Measurements from ENCODE around the gene TMEM94.

Gene TMEM94

DNA sequence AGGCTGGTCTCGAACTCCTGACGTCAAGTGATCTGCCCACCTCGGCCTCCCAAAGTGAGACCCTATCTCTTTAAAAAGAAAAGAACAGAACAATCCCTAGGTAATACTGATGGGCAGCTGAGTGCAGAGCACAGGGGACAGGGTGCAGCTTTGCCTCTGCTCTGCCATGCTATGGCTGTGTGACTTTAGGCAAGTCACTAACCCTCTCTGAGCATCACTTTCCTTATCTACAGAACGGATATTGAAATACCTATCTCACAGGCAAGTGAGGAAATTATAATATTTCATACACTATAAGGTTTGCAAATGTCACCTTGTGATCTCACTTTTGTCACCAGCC is 54.8 kb downstream of the TMEM94 start:
- H3K4me1 ChIP-seq (ENCODE audit: control insufficient read depth, insufficient read depth, low read length), result no peaks in the 10 kb centered on the region
- no peaks in the 10 kb centered on the region for H3K27me3 ChIP-seq (ENCODE audit: control insufficient read depth, insufficient read depth, low read length)
- H3K9me3 ChIP-seq (ENCODE audit: control insufficient read depth, insufficient read depth, low read length), result no peaks in the 10 kb centered on the region
- H3K36me3 ChIP-seq (ENCODE audit: control insufficient read depth, insufficient read depth, low read length), result peaks cover 18% of the 10 kb centered on the region
- no peak overlapping the region for H3K9ac ChIP-seq (ENCODE audit: low read depth, low read length)
- no peak overlapping the region for H3K4me3 ChIP-seq (ENCODE audit: low read depth, low read length)

DNA sequence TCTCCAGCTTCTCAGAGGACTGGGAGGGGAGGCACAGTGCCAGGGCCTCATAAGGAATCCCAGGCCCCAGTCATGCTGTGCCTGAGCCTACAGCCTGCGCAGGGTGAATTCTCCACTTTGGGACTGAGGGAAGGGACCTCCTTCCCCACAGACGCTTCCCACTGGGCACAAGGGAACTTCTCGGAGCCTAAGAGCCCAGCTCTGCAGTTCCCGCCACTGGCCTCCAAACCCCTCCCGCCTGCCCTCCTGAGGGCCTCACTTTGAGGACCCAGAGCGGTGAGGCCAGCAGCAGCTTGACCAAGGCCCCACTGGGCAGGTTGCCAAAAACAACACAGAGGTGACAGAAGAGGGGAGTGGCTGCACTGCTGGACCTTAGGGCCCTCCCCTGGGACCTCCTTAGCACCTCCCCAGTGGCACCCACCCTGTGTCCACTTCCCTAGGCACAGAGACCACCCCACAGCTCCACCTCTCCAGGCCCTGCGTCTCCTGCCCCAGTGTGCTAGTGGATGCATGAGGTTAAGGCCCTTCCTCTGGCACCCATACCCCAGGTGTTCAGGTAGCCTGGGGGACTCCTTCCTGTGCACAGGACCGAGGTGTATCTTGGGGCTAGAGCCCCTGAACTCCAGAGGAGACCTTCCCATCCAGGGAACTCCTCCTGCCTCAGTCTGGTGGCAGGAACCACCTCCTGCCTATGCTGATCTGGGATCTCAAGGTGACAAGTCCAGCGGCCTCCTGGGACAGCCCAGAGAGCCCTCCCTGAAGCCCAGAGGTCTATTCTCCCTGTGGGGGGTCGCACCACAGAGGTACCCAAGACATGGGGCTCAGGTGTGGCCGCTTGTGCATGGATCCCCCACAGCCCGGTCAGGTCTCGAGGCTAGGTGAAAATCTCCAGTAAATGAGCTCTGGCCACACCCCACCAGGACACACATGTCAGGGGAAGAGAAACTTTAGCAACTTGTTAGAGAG is 55.5 kb downstream of the TMEM94 start:
- H3K4me3 ChIP-seq (ENCODE audit: low read depth, low read length), result no peak overlapping the region
- no peaks in the 10 kb centered on the region for H3K9me3 ChIP-seq (ENCODE audit: control insufficient read depth, insufficient read depth, low read length)
- no peaks in the 10 kb centered on the region for H3K27me3 ChIP-seq (ENCODE audit: control insufficient read depth, insufficient read depth, low read length)
- H3K36me3 ChIP-seq (ENCODE audit: control insufficient read depth, insufficient read depth, low read length), result peaks cover 12% of the 10 kb centered on the region
- no peak overlapping the region for H3K9ac ChIP-seq (ENCODE audit: low read depth, low read length)
- H3K4me1 ChIP-seq (ENCODE audit: control insufficient read depth, insufficient read depth, low read length), result no peaks in the 10 kb centered on the region

DNA sequence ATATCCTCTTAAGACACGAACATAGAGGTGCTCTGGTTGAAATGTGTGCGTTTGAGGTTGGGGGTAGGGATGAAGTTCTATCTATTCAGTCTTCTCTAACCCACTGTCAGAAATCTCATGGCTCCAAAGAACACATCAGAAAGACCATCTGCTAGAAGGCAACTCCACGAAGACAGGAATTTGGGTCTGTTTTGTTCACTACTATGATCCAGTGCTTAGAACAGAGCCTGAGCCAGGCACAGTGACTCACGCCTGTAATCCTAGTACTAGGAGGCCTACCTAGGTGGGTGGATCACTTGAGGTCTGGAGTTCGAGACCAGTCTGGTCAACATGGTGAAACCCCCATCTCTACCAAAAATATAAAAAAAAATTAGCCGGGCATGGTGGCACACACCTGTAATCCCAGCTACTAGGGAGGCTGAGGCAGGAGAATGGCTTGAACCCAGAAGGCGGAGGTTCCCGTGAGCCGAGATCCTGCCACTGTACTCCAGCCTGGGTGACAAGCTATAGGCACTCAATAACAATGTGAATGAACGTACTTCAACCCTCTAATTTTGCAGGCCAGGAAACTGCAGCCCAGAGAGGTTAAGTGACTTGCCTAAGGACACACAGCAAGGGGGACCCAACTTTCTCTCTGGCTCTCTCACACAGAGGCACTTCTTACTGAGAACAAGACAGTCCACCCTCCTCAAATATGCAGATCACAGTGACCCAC is 56.6 kb downstream of the TMEM94 start:
- no peak overlapping the region for H3K9ac ChIP-seq (ENCODE audit: low read depth, low read length)
- H3K36me3 ChIP-seq (ENCODE audit: control insufficient read depth, insufficient read depth, low read length), result peaks cover 12% of the 10 kb centered on the region
- no peaks in the 10 kb centered on the region for H3K9me3 ChIP-seq (ENCODE audit: control insufficient read depth, insufficient read depth, low read length)
- no peaks in the 10 kb centered on the region for H3K27me3 ChIP-seq (ENCODE audit: control insufficient read depth, insufficient read depth, low read length)
- H3K4me3 ChIP-seq (ENCODE audit: low read depth, low read length), result no peak overlapping the region
- peaks cover 5% of the 10 kb centered on the region for H3K4me1 ChIP-seq (ENCODE audit: control insufficient read depth, insufficient read depth, low read length)

DNA sequence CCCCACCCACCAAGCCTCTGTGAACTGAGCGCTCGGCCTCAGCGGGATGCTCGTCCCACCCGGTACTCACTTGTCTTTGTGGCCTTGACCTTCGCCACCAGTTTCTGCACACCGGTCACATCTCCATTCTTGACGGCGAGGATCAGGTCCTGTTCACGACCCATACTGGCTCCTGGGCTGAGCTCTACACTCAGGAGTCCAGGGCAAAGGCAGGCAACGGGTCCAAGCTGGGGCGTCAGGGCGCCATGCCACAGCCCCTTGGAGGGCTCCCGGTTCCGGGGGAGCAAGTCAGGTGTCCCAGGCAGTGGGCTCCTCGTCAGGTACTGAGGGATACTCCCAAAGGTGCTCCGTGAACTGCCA is 57.2 kb downstream of the TMEM94 start:
- peak overlapping the region; percentile 22 for H3K4me3 ChIP-seq (ENCODE audit: low read depth, low read length)
- no peak overlapping the region for H3K9ac ChIP-seq (ENCODE audit: low read depth, low read length)
- peaks cover 5% of the 10 kb centered on the region for H3K4me1 ChIP-seq (ENCODE audit: control insufficient read depth, insufficient read depth, low read length)
- H3K9me3 ChIP-seq (ENCODE audit: control insufficient read depth, insufficient read depth, low read length), result no peaks in the 10 kb centered on the region
- H3K27me3 ChIP-seq (ENCODE audit: control insufficient read depth, insufficient read depth, low read length), result no peaks in the 10 kb centered on the region
- peaks cover 12% of the 10 kb centered on the region for H3K36me3 ChIP-seq (ENCODE audit: control insufficient read depth, insufficient read depth, low read length)

DNA sequence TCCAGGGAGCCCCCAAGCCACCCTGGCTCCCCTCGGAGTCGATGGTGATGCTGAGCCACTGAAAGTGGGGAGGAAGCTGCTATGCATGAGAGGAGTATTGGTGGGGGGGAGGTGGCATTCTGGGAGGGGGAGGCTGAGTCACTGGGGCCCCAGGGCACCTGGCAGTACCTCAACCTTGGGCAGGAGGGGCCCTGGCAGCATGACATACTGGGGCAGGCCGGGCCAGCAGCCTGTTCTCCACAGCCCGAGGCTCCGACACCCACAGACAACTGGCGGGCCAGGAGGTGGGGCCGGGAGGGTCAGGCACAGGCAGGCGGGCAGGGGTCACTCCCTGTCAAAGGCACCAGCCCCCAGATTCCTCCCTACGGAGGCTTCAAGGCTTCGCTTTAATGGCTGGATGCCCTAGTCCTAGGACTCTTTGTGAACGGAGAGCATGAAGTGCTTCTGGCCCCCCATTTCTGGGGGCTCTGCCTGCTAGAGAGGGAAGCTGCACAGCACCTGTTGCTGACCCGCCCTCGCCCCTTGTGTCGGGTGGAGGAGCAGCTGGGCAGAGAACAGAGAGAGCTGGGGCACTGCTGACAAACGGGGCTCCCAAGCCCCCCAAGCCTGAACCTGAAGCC is 58.0 kb downstream of the TMEM94 start:
- peak overlapping the region; percentile 97 for H3K4me3 ChIP-seq (ENCODE audit: low read depth, low read length)
- no peaks in the 10 kb centered on the region for H3K27me3 ChIP-seq (ENCODE audit: control insufficient read depth, insufficient read depth, low read length)
- H3K36me3 ChIP-seq (ENCODE audit: control insufficient read depth, insufficient read depth, low read length), result peaks cover 8% of the 10 kb centered on the region
- H3K4me1 ChIP-seq (ENCODE audit: control insufficient read depth, insufficient read depth, low read length), result peaks cover 5% of the 10 kb centered on the region
- H3K9ac ChIP-seq (ENCODE audit: low read depth, low read length), result peak overlapping the region; percentile 60
- H3K9me3 ChIP-seq (ENCODE audit: control insufficient read depth, insufficient read depth, low read length), result no peaks in the 10 kb centered on the region

DNA sequence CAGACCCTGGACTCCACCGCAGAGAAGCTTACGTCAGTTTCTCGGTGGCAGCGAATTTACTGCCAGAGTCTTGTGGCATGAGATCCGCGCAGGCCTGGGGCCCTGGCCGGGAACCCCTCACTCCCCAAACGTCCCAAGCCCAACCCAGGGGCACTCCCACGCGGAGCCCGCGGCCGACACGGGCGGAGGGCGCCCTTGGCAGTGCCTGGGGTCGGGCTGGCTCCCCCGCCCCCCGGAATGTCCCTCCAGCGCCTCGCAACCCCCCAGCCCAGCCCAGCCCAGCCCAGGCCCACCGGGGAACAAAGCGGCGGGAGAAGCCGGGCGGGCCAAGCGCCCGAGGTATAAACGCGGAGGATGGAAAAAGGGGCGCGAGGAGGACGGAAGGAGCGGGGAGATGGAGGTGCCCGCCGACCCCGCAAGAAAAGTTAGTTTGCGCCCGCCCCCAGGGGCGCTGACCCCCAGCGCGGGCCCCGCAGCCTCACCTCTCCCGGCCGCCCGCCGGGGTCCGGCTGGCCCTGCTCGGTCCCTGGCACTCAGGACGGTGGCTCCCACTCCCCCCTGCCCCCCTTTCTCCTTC is 58.6 kb downstream of the TMEM94 start:
- Histone ChIP-seq H3K9ac (ENCODE audit: low read depth, low read length) (peak overlapping the region; percentile 60), H3K4me3 (ENCODE audit: low read depth, low read length) (peak overlapping the region; percentile 97), H3K27me3 (ENCODE audit: control insufficient read depth, insufficient read depth, low read length) (no peaks in the 10 kb centered on the region), H3K4me1 (ENCODE audit: control insufficient read depth, insufficient read depth, low read length) (peaks cover 5% of the 10 kb centered on the region), H3K9me3 (ENCODE audit: control insufficient read depth, insufficient read depth, low read length) (no peaks in the 10 kb centered on the region), H3K36me3 (ENCODE audit: control insufficient read depth, insufficient read depth, low read length) (peaks cover 8% of the 10 kb centered on the region)

- H3K27me3 ChIP-seq (ENCODE audit: control insufficient read depth, insufficient read depth, low read length), result no peaks in the 10 kb centered on the region
- no peaks in the 10 kb centered on the region for H3K9me3 ChIP-seq (ENCODE audit: control insufficient read depth, insufficient read depth, low read length)
- peaks cover 5% of the 10 kb centered on the region for H3K4me1 ChIP-seq (ENCODE audit: control insufficient read depth, insufficient read depth, low read length)
- peak within 1 kb of the TSS; percentile 60 for H3K9ac ChIP-seq (ENCODE audit: low read depth, low read length)
- peaks cover 8% of the 10 kb centered on the region for H3K36me3 ChIP-seq (ENCODE audit: control insufficient read depth, insufficient read depth, low read length)
- peak within 1 kb of the TSS; percentile 97 for H3K4me3 ChIP-seq (ENCODE audit: low read depth, low read length)
Measured at GRCh38 chr17:75515496-75516254, 59.2 kb downstream of the TMEM94 start, which contains the start of gene CASKIN2. CASKIN2 (minus strand) TSS chr17:75515537; CDS start chr17:75513804, 1,733 bp downstream.

- peaks cover 10% of the 10 kb centered on the region for H3K36me3 ChIP-seq (ENCODE audit: control insufficient read depth, insufficient read depth, low read length)
- H3K9ac ChIP-seq (ENCODE audit: low read depth, low read length), result no peak within 1 kb of the TSS
- H3K4me1 ChIP-seq (ENCODE audit: control insufficient read depth, insufficient read depth, low read length), result peaks cover 5% of the 10 kb centered on the region
- H3K4me3 ChIP-seq (ENCODE audit: low read depth, low read length), result peak within 1 kb of the TSS; percentile 97
- H3K9me3 ChIP-seq (ENCODE audit: control insufficient read depth, insufficient read depth, low read length), result no peaks in the 10 kb centered on the region
- no peaks in the 10 kb centered on the region for H3K27me3 ChIP-seq (ENCODE audit: control insufficient read depth, insufficient read depth, low read length)
Measured at GRCh38 chr17:75516255-75516618, 59.8 kb downstream of the TMEM94 start, which contains the start of gene TSEN54. TSEN54 (plus strand) TSS chr17:75516528; CDS start chr17:75516561, 33 bp downstream.

DNA sequence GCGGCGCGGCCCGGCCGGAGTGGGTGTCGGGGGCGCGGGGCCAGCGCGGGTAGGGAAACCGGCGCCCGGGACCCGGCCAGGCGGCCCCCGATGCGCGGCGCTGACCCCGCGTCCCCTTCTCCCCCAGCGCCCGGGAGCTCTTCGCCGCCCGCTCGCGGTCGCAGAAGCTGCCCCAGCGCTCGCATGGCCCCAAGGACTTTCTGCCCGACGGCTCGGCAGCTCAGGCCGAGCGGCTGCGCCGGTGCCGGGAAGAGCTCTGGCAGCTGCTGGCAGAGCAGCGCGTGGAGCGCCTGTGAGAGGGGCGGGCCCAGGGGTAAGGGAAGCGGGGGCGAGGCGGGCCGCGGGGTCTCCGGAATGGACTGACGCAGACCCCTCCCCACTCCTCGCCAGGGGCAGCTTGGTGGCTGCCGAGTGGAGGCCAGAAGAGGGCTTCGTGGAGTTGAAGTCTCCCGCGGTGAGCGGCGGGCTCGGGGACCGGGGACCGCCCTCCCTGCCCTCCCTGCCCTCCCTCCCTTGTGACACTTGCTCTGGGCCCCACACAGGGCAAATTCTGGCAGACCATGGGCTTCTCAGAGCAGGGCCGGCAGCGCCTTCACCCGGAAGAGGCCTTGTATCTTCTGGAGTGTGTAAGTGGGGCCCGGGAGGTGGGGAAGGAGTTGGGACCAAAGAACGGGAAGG is 60.3 kb downstream of the TMEM94 start:
- Histone ChIP-seq H3K27me3 (ENCODE audit: control insufficient read depth, insufficient read depth, low read length) (no peaks in the 10 kb centered on the region), H3K36me3 (ENCODE audit: control insufficient read depth, insufficient read depth, low read length) (peaks cover 13% of the 10 kb centered on the region), H3K9ac (ENCODE audit: low read depth, low read length) (no peak overlapping the region), H3K4me1 (ENCODE audit: control insufficient read depth, insufficient read depth, low read length) (peaks cover 5% of the 10 kb centered on the region), H3K4me3 (ENCODE audit: low read depth, low read length) (peak overlapping the region; percentile 75), H3K9me3 (ENCODE audit: control insufficient read depth, insufficient read depth, low read length) (no peaks in the 10 kb centered on the region)

- Histone ChIP-seq H3K4me1 (ENCODE audit: control insufficient read depth, insufficient read depth, low read length) (peaks cover 5% of the 10 kb centered on the region), H3K27me3 (ENCODE audit: control insufficient read depth, insufficient read depth, low read length) (no peaks in the 10 kb centered on the region), H3K9ac (ENCODE audit: low read depth, low read length) (no peak overlapping the region), H3K4me3 (ENCODE audit: low read depth, low read length) (peak overlapping the region; percentile 75), H3K36me3 (ENCODE audit: control insufficient read depth, insufficient read depth, low read length) (peaks cover 16% of the 10 kb centered on the region), H3K9me3 (ENCODE audit: control insufficient read depth, insufficient read depth, low read length) (no peaks in the 10 kb centered on the region)
Measured at GRCh38 chr17:75517297-75517865, 60.9 kb downstream of the TMEM94 start.
